ENCODE results near the gene RPS19.

DNA sequence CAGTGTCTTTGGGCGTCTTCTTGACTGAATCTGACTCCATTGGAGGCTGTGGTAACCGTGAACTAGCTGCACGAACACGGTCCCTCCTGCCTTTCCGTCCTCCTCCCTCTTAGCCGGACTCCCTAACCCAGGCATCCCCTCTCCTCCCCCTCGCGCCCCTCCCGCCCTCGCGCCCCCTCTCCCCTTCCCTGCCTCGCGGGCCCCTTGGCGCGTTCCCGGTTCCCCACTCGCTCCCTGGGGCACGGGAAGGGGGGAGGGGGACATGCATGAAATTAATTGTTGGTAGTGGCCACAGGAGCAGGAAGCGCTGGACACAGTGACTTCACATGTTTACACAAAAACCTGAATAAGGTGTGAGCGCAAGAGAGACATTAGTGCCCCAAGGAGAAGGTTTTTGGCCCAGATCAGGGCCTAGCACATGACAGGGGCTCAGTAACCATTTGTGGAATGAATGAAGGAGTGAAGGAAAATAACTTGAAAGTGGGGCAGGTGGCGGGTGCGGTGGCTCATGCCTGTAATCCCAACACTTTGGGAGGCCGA lies 14.9 kb upstream of the RPS19 start:
- no peak for TF ChIP-seq POLR2AphosphoS5 (IDR thresholded peaks at IDR 0.05; ENCODE audit: low read depth, low read length)
- TF ChIP-seq POLR2A (IDR thresholded peaks at IDR 0.05; ENCODE audit: low read depth, low read length) = no peak

Data from GM12891 (cell line).